NCI-H1092 (cell line): Measurements from ENCODE around the gene GBA2.
A peak's percentile ranks its signal among the peaks of the same experiment; 100 is the strongest.

Experiments
- DNase-seq: peaks from one replicate; lab custom pipeline; 2025; lab: John Stamatoyannopoulos, UW

GBA2 gene

GRCh38 chr9:35748858-35749514, at the start of gene GBA2, which contains the start of gene RGP1:
Gene GBA2 (minus strand): TSS chr9:35749228. CDS start chr9:35748704, 524 bp downstream.
Gene RGP1 (plus strand): TSS chr9:35749287. CDS start chr9:35749756, 469 bp downstream.
- peak; percentile 73 for DNase-seq

GRCh38 chr9:35797311-35798109, 48.5 kb upstream of the GBA2 start:
- no peak for DNase-seq

- DNase-seq, result no peak
Measured at GRCh38 chr9:35795695-35796094, 46.7 kb upstream of the GBA2 start.

- DNase-seq, result no peak
Measured at GRCh38 chr9:35793461-35793860, 44.4 kb upstream of the GBA2 start.

- no peak for DNase-seq
Measured at GRCh38 chr9:35792826-35793225, 43.8 kb upstream of the GBA2 start.

GRCh38 chr9:35792024-35792813, 43.2 kb upstream of the GBA2 start:
- DNase-seq, result no peak

GRCh38 chr9:35791297-35791921, 42.4 kb upstream of the GBA2 start, which contains the start of gene NPR2:
Gene NPR2 (plus strand): TSS chr9:35791591. CDS start chr9:35792409, 818 bp downstream.
- no peak for DNase-seq

- peak; percentile 66 for DNase-seq
Measured at GRCh38 chr9:35790385-35791296, 41.6 kb upstream of the GBA2 start.

GRCh38 chr9:35790025-35790384, 41.0 kb upstream of the GBA2 start:
- DNase-seq, result no peak

GRCh38 chr9:35789541-35789940, 40.5 kb upstream of the GBA2 start:
- no peak for DNase-seq

- DNase-seq, result no peak
Measured at GRCh38 chr9:35783418-35783817, 34.4 kb upstream of the GBA2 start.

GRCh38 chr9:35781066-35781465, 32.0 kb upstream of the GBA2 start:
- no peak for DNase-seq

GRCh38 chr9:35778496-35778895, 29.5 kb upstream of the GBA2 start:
- DNase-seq, result no peak

- peak; percentile 93 for DNase-seq
Measured at GRCh38 chr9:35776018-35776417, 27.0 kb upstream of the GBA2 start.

- DNase-seq, result peak; percentile 41
Measured at GRCh38 chr9:35774907-35775635, 26.0 kb upstream of the GBA2 start.

GRCh38 chr9:35771943-35772342, 22.9 kb upstream of the GBA2 start:
- DNase-seq, result no peak

GRCh38 chr9:35771534-35771933, 22.5 kb upstream of the GBA2 start:
- peak; percentile 83 for DNase-seq

- DNase-seq, result no peak
Measured at GRCh38 chr9:35771075-35771433, 22.0 kb upstream of the GBA2 start.

- DNase-seq, result no peak
Measured at GRCh38 chr9:35769763-35770162, 20.7 kb upstream of the GBA2 start.

- DNase-seq, result no peak
Measured at GRCh38 chr9:35767458-35767857, 18.4 kb upstream of the GBA2 start.
